HT1080 (cell line): ENCODE measurements around the gene PRDM5. TPM values are rescaled to one million over a fixed set of nuclear protein-coding genes. Genes with fewer than 3 reads are reported as not detected.
"Not testable (repeated sequence)": the region's sequence is repeated elsewhere in the genome, so short reads cannot be mapped to it uniquely, and the experiment has no call there.

Source experiments
- DNase-seq: peaks from one replicate; pipeline ENCODE4 v3.0.0-alpha.2; 2015; ENCODE audit warnings: low read depth
- small RNA-seq: library from RNA; depleted of rRNA; stranded (forward); fragments of <200 nt; gene quantifications from one replicate; pipeline ENCODE3, GENCODE V24; 2014
- total RNA-seq: library from RNA; depleted of rRNA; stranded (reverse); fragments of >200 nt; shearing (Covaris generic); gene quantifications from 2 replicates; pipeline ENCODE4 v1.2.3, GENCODE V29; 2014; rRNA removed

The PRDM5 gene
- total RNA-seq, 1 experiment from 2014 or later = 0.63 TPM

- no peak for DNase-seq
Observed at GRCh38 chr4:120658772-120659171, 263.8 kb downstream of the PRDM5 start.

DNA sequence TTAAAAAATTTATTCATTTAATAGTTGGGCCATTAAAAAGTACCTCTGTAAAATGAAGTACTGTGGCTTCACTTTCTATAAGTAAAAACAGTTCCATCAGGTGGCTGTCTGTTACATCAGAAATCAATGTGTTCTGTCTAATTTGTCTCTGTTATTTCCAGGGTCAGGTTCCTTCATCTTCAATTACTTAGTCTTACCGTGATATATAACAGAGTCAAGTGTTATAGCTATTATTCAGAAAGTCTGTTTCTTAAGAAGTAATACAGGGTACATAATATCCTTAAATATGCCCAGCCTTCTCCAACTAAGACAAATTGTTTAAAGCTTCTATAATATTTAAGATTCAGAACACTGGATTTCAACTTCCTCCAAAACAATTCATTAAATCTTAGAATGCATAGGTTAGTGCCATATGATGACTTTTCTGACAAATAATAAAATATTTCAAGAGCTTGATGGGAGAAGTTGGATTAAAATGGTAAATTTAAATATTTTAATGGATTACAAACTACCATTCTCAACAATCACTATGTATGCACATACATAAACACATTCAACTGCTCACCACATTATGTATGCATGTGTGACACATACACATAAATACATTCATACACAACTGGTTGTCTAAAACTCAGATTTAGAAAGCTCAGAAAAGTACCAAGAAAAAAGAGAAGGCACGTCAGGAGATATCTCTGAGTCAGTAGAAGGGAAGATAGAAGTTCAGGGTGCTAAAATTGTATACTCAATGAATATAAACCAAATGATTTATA lies 268.5 kb downstream of the PRDM5 start:
- no peak for DNase-seq

DNA sequence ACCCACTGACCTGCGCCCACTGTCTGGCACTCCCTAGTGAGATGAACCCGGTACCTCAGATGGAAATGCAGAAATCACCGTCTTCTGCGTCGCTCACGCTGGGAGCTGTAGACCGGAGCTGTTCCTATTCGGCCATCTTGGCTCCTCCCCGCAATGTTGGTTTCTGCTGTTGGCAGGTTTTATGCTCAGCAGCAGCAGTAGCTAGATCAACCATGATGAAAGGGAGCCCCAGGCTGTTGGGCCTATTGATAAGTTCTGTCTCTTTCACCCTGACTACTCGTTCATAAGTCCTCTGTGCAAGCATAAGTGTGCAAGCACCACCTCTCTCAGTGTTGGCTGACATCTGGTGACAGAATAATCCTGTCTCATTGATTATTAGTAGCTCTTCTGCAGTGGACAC lies 274.2 kb downstream of the PRDM5 start:
- DNase-seq = not testable (repeated sequence)

Small RNA genes within 50 kb of the gene (small RNA-seq; reads per million reads assigned to genes)
- gene RNU6-550P = not detected

Other genes starting within 250 kb of the PRDM5 start
- gene NDNF, start 149.8 kb upstream of the PRDM5 start, total RNA-seq = 0.27 and 0.90 TPM in 2 replicates
- gene TNIP3, start 241.6 kb upstream of the PRDM5 start, total RNA-seq = 0.10 and 0.23 TPM in 2 replicates